NCI-H2081 treated with DMSO at 0.1 percent for 48 hours (cell line): ENCODE measurements around the gene EP400.

Experiments used
- DNase-seq: peaks from one replicate; lab custom pipeline; 2025; lab: John Stamatoyannopoulos, UW

EP400 gene

GRCh38 chr12:131912518-131913274 is 37.0 kb upstream of the EP400 start:
- no peak for DNase-seq

- no peak for DNase-seq
Measured at GRCh38 chr12:131913666-131914065, 36.1 kb upstream of the EP400 start.

- no peak for DNase-seq
Measured at GRCh38 chr12:131914179-131914702, 35.5 kb upstream of the EP400 start.

- DNase-seq = no peak
Measured at GRCh38 chr12:131915000-131915689, 34.6 kb upstream of the EP400 start.

- DNase-seq = no peak
Measured at GRCh38 chr12:131915823-131916222, 33.9 kb upstream of the EP400 start.

GRCh38 chr12:131916306-131917138 is 33.2 kb upstream of the EP400 start:
- no peak for DNase-seq

- no peak for DNase-seq
Measured at GRCh38 chr12:131917139-131917710, 32.5 kb upstream of the EP400 start.

- DNase-seq = no peak
Measured at GRCh38 chr12:131917711-131918306, 31.9 kb upstream of the EP400 start.

- DNase-seq = no peak
Measured at GRCh38 chr12:131918311-131919050, 31.3 kb upstream of the EP400 start.

- no peak for DNase-seq
Measured at GRCh38 chr12:131919051-131919347, 30.7 kb upstream of the EP400 start.

- no peak for DNase-seq
Measured at GRCh38 chr12:131919366-131920156, 30.2 kb upstream of the EP400 start.

- DNase-seq = no peak
Measured at GRCh38 chr12:131920157-131920508, 29.6 kb upstream of the EP400 start.

GRCh38 chr12:131920902-131921840 is 28.6 kb upstream of the EP400 start:
- DNase-seq = no peak

GRCh38 chr12:131921866-131922769 is 27.6 kb upstream of the EP400 start:
- DNase-seq = no peak

GRCh38 chr12:131922772-131923171 is 27.0 kb upstream of the EP400 start:
- no peak for DNase-seq

- no peak for DNase-seq
Measured at GRCh38 chr12:131923260-131923659, 26.5 kb upstream of the EP400 start.

- DNase-seq = no peak
Measured at GRCh38 chr12:131927110-131928079, 22.3 kb upstream of the EP400 start.
